Stimulated activated CD8-positive, alpha-beta memory T cell treated with anti-CD3 and anti-CD28 coated beads, Interleukin-15, amount 100 ng/mL, for 1 hour (primary cell): ENCODE data around the gene FNDC3A.
A peak's percentile ranks its signal among the peaks of the same experiment; 100 is the strongest.

ENCODE experiments used
- DNase-seq: peaks from one replicate; pipeline ENCODE4 v3.0.0-alpha.2; 2020; ENCODE audit warnings: low read depth

FNDC3A gene

GRCh38 chr13:49218493-49219051, 242.9 kb downstream of the FNDC3A start:
- DNase-seq = no peak

DNA sequence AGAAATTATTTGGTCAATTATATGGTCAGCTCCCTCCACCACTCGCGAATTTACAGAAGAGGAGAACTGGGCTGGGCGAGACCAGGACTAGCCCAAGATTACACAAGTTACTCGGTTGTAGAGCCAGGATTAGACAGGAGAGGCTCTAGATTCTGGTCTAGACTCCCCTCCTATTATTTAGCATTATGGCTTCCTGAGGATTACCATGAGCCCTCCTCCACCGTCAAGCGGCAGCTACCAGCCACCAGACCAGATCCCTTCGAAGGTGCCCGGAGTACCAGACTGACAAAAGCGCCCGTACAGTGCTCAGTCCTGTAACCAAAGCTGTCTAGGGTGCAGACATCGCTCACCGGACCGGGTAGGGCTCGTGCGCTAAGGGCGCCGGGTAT, 243.9 kb downstream of the FNDC3A start:
- DNase-seq = no peak

- DNase-seq = no peak
Observed at GRCh38 chr13:49220036-49220855, 244.5 kb downstream of the FNDC3A start, which contains the start of gene MLNR. Gene MLNR, plus strand, starts transcription at chr13:49220338. Its CDS starts 0 bp downstream, at chr13:49220338.

- no peak for DNase-seq
Observed at GRCh38 chr13:49220856-49221589, 245.3 kb downstream of the FNDC3A start.

- no peak for DNase-seq
Observed at GRCh38 chr13:49221590-49221965, 245.9 kb downstream of the FNDC3A start.

GRCh38 chr13:49225223-49226042, 249.7 kb downstream of the FNDC3A start:
- DNase-seq = no peak

- no peak for DNase-seq
Observed at GRCh38 chr13:49226613-49227012, 250.9 kb downstream of the FNDC3A start.

DNA sequence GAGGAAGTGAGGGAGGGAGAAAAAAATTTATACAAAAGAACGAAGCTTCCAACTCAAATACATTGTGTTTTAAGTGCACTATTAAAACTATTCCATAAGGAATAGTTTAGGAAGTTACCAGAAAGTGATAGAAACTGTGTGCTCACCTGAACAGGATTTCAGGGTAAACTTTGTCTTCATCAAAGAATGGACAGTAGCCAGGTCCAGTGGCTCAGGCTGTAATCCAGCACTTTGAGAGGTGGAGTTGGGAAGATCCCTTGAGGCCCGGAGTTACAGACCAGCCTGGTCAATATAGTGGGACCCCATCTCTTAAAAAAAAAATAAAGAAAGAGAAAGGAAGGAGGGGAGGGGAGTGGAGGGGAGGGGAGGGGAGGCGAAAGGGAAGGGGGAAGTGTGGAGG, 259.0 kb downstream of the FNDC3A start:
- no peak for DNase-seq

GRCh38 chr13:49235856-49236431, 260.2 kb downstream of the FNDC3A start:
- DNase-seq = no peak

DNA sequence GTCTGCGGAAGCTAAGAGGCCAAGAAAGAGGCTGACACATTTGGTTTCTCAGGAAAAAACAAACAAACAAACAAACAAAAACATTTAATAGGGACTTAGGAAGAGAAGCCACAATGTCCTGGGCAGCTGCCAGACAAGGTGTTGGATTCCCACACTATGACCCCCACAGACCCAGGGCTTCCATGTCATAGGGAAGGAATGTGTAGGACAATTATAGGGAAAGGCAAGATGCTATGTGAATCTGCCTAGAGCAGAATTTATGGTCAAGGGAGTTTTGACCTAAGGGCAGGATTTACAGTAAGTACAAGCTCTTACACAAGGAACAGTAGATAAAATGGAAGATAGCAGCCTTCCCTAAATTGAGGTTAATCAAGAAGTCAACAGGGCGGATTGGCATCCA, 262.9 kb downstream of the FNDC3A start:
- no peak for DNase-seq

GRCh38 chr13:49240017-49240416, 264.3 kb downstream of the FNDC3A start:
- DNase-seq = peak; percentile 19

GRCh38 chr13:49241296-49241695, 265.6 kb downstream of the FNDC3A start:
- DNase-seq = no peak

DNA sequence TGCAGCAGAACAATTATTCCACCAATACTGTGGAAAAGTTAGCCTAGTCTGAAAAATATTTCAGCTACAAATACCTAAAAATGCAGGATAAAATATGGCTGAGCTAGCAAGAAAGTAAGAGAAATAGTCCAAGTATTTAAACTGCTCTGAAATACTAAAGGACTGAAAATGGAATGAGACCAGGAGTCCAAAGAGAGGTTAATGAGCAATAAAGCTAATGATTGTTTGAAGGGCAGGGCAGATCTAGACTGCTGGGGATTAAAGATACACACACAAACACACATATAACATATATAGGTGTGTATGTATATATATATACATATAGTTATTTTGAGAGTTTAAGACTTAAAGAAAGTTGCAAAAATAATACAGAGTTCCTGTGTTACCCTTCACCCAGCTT, 269.4 kb downstream of the FNDC3A start:
- DNase-seq = no peak

DNA sequence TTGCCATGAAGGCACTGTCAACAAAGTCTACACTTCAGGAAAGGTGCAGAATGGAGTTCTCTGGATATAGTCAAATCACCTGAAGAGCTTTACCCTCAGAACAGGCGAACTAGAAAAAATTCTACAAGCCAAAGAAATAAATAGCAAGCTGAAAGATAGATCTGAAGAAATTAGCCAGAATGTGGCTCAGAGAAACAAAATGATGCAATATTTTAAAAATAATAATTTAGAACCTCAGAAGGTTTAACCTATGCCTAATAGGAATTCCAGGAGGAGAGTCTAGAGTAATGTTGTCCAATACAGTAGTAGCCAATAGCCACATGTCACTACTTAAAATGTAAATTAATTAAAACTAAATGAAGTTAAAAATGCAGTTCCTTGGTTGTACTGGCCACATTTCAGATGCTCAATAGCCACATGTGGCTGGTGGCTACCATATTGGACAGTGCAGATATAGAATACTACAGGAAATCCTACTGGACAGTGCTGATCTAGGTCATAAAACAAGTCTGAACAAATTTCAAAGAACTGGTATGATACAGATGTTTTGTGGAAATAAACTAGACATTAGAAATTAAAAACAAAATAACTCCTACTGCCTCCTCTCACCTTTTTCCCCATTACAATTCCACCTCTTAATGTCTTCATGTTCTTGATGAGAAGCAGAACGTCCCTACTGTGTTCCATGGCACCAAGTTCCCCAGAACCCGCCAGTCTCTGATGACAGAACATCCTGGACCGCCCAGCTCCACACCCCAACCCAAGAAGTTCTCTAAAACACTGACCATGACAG, 271.3 kb downstream of the FNDC3A start:
- DNase-seq = no peak

DNA sequence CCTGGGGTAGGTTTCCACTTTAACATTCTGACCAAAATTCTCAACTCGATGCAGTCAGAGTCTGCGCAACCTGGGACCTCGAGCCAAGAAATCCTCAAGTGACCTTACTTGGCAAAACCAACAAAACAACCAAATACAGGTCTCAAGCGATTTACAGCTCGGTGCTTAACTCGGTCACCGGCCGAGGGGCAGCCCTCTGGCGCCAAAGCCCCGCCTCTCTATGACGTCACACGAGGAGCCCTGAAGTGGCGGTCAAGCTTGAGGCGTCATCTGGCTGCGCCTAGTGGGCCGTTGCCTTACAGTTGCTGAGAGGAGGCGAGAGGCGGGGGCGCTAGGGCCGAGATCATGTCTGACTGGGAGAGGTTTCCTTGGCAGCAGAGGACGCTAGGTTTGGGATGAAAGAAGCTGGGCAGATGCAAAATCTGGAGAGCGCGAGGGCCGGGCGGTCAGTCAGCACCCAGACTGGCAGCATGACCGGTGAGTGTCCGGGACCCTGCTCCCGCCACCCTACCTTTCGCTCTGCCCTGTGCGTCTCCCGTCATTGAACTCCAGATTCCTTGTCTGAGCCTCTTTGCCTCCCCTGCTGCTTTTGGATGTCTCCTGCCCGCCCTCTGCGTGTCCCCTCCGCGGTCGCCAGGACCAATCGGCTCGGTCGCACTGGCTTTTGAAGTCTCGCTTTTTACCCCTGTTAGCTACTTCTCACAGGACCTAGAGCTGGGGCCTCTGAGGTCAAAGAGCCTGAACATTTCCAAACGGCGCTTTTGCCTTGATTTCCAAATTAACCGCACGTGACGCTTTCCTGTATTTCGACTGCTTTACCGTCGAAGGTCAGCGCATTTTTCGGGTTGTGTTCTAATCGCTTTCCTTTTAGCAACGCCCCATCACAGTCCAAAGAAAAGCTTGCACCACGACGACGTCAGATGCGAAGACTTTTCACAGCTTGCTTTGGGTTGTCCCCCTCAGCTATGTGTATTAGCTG, 272.2 kb downstream of the FNDC3A start, which contains the start of gene CDADC1:
TSS of gene CDADC1 (plus strand) at position 283 of the 979 bp plus-strand sequence. CDS start at position 396, 113 bp downstream.
- peak; percentile 81 for DNase-seq

- no peak for DNase-seq
Observed at GRCh38 chr13:49248622-49249002, 272.9 kb downstream of the FNDC3A start.

GRCh38 chr13:49251326-49251725, 275.6 kb downstream of the FNDC3A start:
- DNase-seq = no peak

DNA sequence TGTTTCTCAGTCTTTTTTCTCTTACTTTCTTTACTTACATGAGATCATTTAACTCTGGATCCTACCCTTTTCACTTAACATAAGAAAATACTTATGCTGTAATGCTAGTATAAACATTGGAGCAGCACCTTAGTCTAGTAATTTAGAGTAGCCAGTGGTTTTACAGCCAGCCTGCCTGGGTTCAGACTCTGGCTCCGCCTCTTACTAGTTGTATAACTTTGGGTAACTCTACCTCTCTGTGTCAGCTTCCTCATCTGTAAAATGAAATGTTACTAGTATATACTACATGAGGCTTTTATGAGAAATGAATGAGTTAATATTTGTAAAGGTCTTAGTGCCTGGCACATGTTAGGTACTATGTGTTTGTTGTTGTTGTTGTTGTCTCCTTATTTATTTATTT, 277.6 kb downstream of the FNDC3A start:
- no peak for DNase-seq

GRCh38 chr13:49254007-49254406, 278.3 kb downstream of the FNDC3A start:
- no peak for DNase-seq

- DNase-seq = no peak
Observed at GRCh38 chr13:49256841-49257240, 281.1 kb downstream of the FNDC3A start.
